ENCODE data around the gene SLC6A5.

The SLC6A5 gene

DNA sequence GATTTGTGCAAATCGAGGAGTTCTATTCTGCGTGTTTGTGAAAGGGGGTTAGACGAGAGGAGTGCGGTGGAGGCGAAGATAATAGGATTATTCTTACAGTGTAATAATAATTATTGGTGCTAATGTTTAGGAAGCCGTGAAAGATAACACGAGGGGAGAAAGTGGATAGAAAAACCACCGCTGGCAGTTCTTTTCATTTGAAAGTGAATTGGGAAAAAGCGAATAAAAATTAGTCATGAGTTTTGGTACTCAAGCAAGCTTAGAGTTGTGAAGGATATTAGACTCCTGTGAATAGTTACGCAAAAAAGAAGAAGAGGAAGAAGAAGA, 575 bp downstream of the SLC6A5 start:
- Histone ChIP-seq H4K20me1 (ENCODE audit: insufficient read depth, low read length) (no peaks in the 10 kb centered on the region), H3K4me1 (ENCODE audit: low read length) (no peaks in the 10 kb centered on the region), H2AFZ (ENCODE audit: low read length) (no peak overlapping the region), H3K27ac (ENCODE audit: low read length) (no peak overlapping the region), H3K9me3 (replicated peaks; ENCODE audit: insufficient read depth, low read length) (no peaks in the 10 kb centered on the region), H3K36me3 (replicated peaks; ENCODE audit: insufficient read depth, low read length) (no peaks in the 10 kb centered on the region), H3K4me3 (ENCODE audit: low read length) (no peak overlapping the region), H3F3A (ENCODE audit: insufficient read depth, low read length) (no peaks in the 10 kb centered on the region), H3K27me3 (replicated peaks; ENCODE audit: insufficient read depth, low read length) (peaks cover 31% of the 10 kb centered on the region), H3K9me2 (replicated peaks; ENCODE audit: insufficient read depth, low read length) (no peaks in the 10 kb centered on the region), H3K79me2 (ENCODE audit: low read length) (no peaks in the 10 kb centered on the region), H3K4me2 (ENCODE audit: low read depth, low read length) (no peak overlapping the region), H3K9ac (ENCODE audit: low read length) (no peak overlapping the region)
- no peak for DNase-seq
- TF ChIP-seq, protein P1, sequence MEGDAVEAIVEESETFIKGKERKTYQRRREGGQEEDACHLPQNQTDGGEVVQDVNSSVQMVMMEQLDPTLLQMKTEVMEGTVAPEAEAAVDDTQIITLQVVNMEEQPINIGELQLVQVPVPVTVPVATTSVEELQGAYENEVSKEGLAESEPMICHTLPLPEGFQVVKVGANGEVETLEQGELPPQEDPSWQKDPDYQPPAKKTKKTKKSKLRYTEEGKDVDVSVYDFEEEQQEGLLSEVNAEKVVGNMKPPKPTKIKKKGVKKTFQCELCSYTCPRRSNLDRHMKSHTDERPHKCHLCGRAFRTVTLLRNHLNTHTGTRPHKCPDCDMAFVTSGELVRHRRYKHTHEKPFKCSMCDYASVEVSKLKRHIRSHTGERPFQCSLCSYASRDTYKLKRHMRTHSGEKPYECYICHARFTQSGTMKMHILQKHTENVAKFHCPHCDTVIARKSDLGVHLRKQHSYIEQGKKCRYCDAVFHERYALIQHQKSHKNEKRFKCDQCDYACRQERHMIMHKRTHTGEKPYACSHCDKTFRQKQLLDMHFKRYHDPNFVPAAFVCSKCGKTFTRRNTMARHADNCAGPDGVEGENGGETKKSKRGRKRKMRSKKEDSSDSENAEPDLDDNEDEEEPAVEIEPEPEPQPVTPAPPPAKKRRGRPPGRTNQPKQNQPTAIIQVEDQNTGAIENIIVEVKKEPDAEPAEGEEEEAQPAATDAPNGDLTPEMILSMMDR (IDR thresholded peaks at IDR 0.05; ENCODE audit: low read length) = no peak
- no peak for TF ChIP-seq EZH2 (optimal IDR thresholded peaks at IDR 0.05; ENCODE audit: low read depth, low read length)
- TF ChIP-seq EZH2phosphoT487 (IDR thresholded peaks at IDR 0.05; ENCODE audit: low read length) = no peak

DNA sequence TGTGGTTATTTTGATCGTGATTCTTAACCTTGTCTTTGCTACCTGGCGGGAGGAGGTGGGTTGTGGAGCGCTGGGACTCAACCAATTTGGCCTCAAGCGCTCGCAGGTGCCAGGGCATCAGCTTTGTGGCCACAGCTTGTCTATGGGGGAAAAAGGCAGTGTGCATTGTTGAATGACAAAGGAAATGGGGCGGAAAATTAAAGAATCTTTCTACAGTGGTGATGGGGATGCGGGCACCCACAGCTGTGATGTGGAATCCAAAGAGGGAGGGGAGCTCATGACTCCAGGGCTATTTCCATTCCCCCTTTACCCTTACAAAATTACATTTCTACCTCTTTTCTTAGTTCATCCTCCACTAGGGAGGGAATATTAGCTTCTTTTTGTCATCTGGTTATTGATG, 1.1 kb downstream of the SLC6A5 start:
- Histone ChIP-seq H3K4me2 (ENCODE audit: low read depth, low read length) (no peak overlapping the region), H3K27ac (ENCODE audit: low read length) (no peak overlapping the region), H3K9me3 (replicated peaks; ENCODE audit: insufficient read depth, low read length) (no peaks in the 10 kb centered on the region), H4K20me1 (ENCODE audit: insufficient read depth, low read length) (no peaks in the 10 kb centered on the region), H3K4me1 (ENCODE audit: low read length) (no peaks in the 10 kb centered on the region), H3K27me3 (replicated peaks; ENCODE audit: insufficient read depth, low read length) (peaks cover 35% of the 10 kb centered on the region), H3K79me2 (ENCODE audit: low read length) (no peaks in the 10 kb centered on the region), H3K4me3 (ENCODE audit: low read length) (no peak overlapping the region), H3F3A (ENCODE audit: insufficient read depth, low read length) (no peaks in the 10 kb centered on the region), H3K36me3 (replicated peaks; ENCODE audit: insufficient read depth, low read length) (no peaks in the 10 kb centered on the region), H3K9ac (ENCODE audit: low read length) (no peak overlapping the region), H3K9me2 (replicated peaks; ENCODE audit: insufficient read depth, low read length) (no peaks in the 10 kb centered on the region), H2AFZ (ENCODE audit: low read length) (no peak overlapping the region)
- no peak for TF ChIP-seq EZH2phosphoT487 (IDR thresholded peaks at IDR 0.05; ENCODE audit: low read length)
- TF ChIP-seq, protein P1 (IDR thresholded peaks at IDR 0.05; ENCODE audit: low read length) = no peak
- TF ChIP-seq EZH2 (optimal IDR thresholded peaks at IDR 0.05; ENCODE audit: low read depth, low read length) = no peak
- no peak for DNase-seq

DNA sequence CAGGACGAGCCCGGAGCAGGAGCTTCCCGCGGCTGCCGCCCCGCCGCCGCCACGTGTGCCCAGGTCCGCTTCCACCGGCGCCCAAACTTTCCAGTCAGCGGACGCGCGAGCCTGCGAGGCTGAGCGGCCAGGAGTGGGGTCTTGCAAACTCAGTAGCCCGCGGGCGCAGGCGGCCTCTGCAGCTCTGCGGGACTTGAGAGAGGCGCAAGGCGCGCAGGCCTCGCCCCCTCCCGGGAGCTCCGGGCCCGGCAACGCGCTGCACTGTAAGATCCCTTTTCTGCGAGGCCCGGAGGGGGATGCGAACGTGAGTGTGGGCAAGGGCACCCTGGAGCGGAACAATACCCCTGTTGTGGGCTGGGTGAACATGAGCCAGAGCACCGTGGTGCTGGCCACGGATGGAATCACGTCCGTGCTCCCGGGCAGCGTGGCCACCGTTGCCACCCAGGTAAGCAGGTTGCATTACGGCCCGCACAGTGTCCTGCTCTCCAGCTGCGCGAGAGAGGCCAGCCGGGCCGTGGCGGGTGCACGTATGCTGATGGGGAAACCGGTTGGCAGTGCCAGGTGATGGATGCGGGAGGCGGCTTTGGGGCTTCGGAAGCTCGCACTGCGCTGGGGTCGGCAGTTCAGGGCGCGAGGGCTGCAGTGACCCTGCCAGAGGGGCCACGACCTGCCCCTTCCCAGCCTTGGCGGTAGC, 2.0 kb downstream of the SLC6A5 start:
- Histone ChIP-seq H3K36me3 (replicated peaks; ENCODE audit: insufficient read depth, low read length) (no peaks in the 10 kb centered on the region), H3K9me2 (replicated peaks; ENCODE audit: insufficient read depth, low read length) (no peaks in the 10 kb centered on the region), H3K79me2 (ENCODE audit: low read length) (no peaks in the 10 kb centered on the region), H3K27ac (ENCODE audit: low read length) (no peak overlapping the region), H3K4me1 (ENCODE audit: low read length) (no peaks in the 10 kb centered on the region), H3K4me2 (ENCODE audit: low read depth, low read length) (no peak overlapping the region), H3K9me3 (replicated peaks; ENCODE audit: insufficient read depth, low read length) (no peaks in the 10 kb centered on the region), H3K4me3 (ENCODE audit: low read length) (no peak overlapping the region), H3K27me3 (replicated peaks; ENCODE audit: insufficient read depth, low read length) (peaks cover 35% of the 10 kb centered on the region), H4K20me1 (ENCODE audit: insufficient read depth, low read length) (no peaks in the 10 kb centered on the region), H3F3A (ENCODE audit: insufficient read depth, low read length) (no peaks in the 10 kb centered on the region), H3K9ac (ENCODE audit: low read length) (no peak overlapping the region), H2AFZ (ENCODE audit: low read length) (no peak overlapping the region)
- TF ChIP-seq, protein P1 (IDR thresholded peaks at IDR 0.05; ENCODE audit: low read length) = no peak
- TF ChIP-seq EZH2phosphoT487 (IDR thresholded peaks at IDR 0.05; ENCODE audit: low read length) (no peak), EZH2 (optimal IDR thresholded peaks at IDR 0.05; ENCODE audit: low read depth, low read length) (no peak)
- DNase-seq = no peak
